ENCODE measurements around the gene BOK. TPM values are rescaled to one million over a fixed set of nuclear protein-coding genes. Genes with fewer than 3 reads are reported as not detected.

The BOK gene
- total RNA-seq, 3 donors from 2014 or later, result 6.7 to 25.5 (median 7.4) TPM

- ATAC-seq (no peak), DNase-seq (no peak)
- H3K4me3 ChIP-seq, result no peak overlapping the region
- no peak for TF ChIP-seq CTCF (IDR thresholded peaks at IDR 0.05)
- H3K4me1 ChIP-seq (ENCODE audit: low read depth), result peaks cover 3% of the 10 kb centered on the region
- no peaks in the 10 kb centered on the region for H3K36me3 ChIP-seq (ENCODE audit: low read depth)
- H3K9me3 ChIP-seq, result no peaks in the 10 kb centered on the region
- intact Hi-C loops (cut with DNase I, micrococcal nuclease), result no loop called here
Measured at GRCh38 chr2:241551599-241551997, 6.9 kb upstream of the BOK start.

GRCh38 chr2:241551998-241552737 is 6.4 kb upstream of the BOK start:
- no peak for DNase-seq
- Histone ChIP-seq H3K4me3 (no peak overlapping the region), H3K4me1 (ENCODE audit: low read depth) (peaks cover 3% of the 10 kb centered on the region), H3K36me3 (ENCODE audit: low read depth) (no peaks in the 10 kb centered on the region), H3K9me3 (no peaks in the 10 kb centered on the region)
- no peak for TF ChIP-seq CTCF (IDR thresholded peaks at IDR 0.05)
- peak; percentile 45 for ATAC-seq
- intact Hi-C loops (cut with DNase I, micrococcal nuclease), result no loop called here

GRCh38 chr2:241553512-241553830 is 5.1 kb upstream of the BOK start:
- ATAC-seq, result no peak
- Histone ChIP-seq H3K36me3 (ENCODE audit: low read depth) (no peaks in the 10 kb centered on the region), H3K4me1 (ENCODE audit: low read depth) (peaks cover 3% of the 10 kb centered on the region), H3K9me3 (no peaks in the 10 kb centered on the region), H3K4me3 (no peak overlapping the region)
- no peak for DNase-seq
- no peak for TF ChIP-seq CTCF (IDR thresholded peaks at IDR 0.05)
- intact Hi-C loops (cut with DNase I, micrococcal nuclease), result no loop called here

GRCh38 chr2:241553981-241554380 is 4.6 kb upstream of the BOK start:
- TF ChIP-seq CTCF (IDR thresholded peaks at IDR 0.05), result no peak
- no peak for ATAC-seq

GRCh38 chr2:241554610-241555322 is 3.8 kb upstream of the BOK start:
- intact Hi-C loops (cut with DNase I, micrococcal nuclease), result no loop called here
- H3K9me3 ChIP-seq, result no peaks in the 10 kb centered on the region
- H3K4me3 ChIP-seq, result no peak overlapping the region
- peaks cover 3% of the 10 kb centered on the region for H3K4me1 ChIP-seq (ENCODE audit: low read depth)
- no peaks in the 10 kb centered on the region for H3K36me3 ChIP-seq (ENCODE audit: low read depth)
- TF ChIP-seq CTCF (IDR thresholded peaks at IDR 0.05), result no peak
- ATAC-seq (no peak), DNase-seq (no peak)

More at GRCh38 chr2:241553981-241554380, 4.6 kb upstream of the BOK start:
- intact Hi-C loops (cut with DNase I, micrococcal nuclease), result no loop called here
- Histone ChIP-seq H3K36me3 (ENCODE audit: low read depth) (no peaks in the 10 kb centered on the region), H3K9me3 (no peaks in the 10 kb centered on the region), H3K4me1 (ENCODE audit: low read depth) (peaks cover 3% of the 10 kb centered on the region), H3K4me3 (no peak overlapping the region)
- no peak for DNase-seq
